DMS114 treated with DMSO at 0.1 percent for 48 hours (cell line): ENCODE data around the gene MEIG1.
"Not testable (repeated sequence)": the region's sequence is repeated elsewhere in the genome, so short reads cannot be mapped to it uniquely, and the experiment has no call there.

ENCODE experiments used
- DNase-seq: peaks from one replicate; lab custom pipeline; 2025; ENCODE audit not compliant: unreplicated experiment; lab: John Stamatoyannopoulos, UW

Gene MEIG1

DNA sequence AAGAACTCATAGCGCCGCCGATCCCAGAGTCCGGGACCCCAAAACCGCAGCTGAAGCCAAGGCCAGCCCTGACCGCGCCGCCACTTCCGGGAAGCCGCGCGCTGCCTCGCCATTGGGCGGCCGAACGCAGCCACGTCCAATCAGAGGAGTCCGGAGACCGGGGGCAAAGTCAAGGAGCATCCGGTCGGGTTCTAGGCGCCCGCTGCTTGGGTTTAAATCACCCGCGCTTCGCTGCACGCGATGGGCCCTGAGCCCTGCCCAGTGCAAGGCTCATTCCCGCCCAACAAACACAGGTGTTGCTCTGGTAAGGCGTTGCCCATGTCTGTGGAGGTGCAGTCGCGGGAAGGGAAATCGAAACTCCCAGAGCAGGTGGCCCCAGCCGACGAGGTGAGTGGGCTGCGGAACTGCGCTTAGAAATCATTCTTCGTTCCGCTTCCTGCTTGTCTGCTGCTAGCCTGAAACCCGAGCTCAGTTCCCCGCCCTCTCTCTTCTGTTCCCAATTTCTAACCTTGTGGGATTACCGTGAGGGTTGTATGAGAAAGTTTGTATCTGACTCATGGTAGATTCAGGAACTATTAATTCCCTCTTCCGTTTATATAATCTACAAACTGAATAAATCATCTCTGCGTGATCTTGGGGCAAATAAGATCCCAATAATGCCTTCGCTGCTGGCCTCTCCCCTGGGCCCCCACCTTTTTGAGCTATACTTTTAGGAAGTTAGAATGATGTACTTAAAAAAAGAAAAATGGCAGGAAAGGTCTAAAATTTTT is 5.0 kb upstream of the MEIG1 start, which contains the start of gene DCLRE1C:
Gene DCLRE1C (minus strand): TSS at position 96 of the 770 bp plus-strand sequence. CDS start 86 bp downstream, at position 10.
- DNase-seq = peak; percentile 77

DNA sequence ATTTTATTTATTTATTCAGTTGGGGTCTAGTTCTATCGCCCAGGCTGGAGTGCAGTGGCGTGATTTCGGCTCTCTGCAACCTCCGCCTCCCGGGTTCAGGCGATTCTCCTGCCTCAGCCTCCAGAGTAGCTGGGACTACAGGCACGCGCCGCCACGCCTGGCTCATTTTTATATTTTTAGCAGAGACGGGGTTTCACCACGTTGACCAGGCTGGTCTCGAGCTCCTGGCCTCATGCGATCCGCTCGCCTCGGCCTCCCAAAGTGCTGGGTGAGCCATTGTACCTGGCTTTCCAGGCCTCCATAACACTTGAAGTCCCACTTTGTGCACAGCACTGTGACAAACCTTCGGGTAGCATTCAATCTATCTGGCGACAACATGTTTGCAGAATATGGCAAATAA is 4.3 kb upstream of the MEIG1 start:
- no peak for DNase-seq

DNA sequence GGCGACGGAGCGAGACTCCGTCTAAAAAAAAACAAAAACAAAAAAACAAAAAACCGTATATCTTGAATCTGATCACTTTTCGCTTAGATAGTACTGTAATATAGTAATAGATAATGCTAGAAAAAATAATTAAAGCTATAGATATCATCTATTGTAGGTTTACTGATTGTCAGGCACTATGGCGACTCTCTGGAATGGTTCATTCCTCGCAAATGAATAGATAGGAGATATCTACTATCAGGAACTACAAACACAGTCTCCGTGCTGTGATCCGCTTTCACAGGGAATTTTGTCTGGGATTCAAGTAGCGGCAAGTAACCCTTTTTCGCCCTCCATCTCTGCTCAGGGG is 342 bp upstream of the MEIG1 start:
- no peak for DNase-seq

DNA sequence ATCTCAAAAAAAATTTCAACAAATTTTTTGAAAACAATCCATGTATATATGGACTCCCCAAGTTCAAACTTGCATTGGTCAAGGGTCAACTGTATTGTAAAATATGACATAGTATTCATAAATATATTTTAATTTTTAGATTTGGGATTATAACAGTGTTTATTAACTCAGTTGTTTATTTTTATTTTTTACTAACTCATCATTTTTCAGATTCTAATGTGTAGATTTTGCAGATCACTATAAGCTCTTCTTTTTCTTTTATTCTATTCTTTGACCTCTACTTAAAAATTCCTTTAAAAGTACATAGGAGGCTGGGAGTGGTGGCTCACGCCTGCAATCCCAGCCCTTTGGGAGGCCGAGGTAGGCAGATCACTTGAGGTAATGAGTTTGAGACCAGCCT is 8.7 kb downstream of the MEIG1 start:
- no peak for DNase-seq

DNA sequence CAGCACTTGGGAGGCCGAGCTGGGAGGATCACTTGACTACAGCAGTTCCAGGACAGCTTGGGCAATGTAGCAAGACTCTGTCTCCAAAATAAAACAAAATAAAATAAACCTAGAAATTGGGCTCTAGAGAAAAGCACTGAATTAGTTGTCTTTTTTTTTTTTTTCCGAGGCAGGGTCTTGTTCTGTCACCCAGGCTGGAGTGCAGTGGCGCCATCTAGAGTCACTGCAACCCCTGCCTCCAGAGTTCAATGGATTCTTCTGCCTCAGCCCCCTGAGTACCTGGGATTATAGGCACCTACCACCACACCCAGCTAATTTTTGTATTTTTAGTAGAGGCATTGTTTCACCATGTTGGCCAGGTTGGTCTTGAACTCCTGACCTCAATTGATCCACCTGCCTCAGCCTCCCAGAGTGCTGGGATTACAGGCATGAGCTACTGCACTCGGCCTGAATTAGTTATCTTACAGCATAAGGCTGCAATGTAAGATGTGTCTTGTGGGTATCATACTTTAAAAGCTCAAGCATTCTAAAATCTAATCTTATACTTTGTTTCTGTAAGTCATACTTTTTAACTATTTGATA is 12.8 kb downstream of the MEIG1 start:
- DNase-seq = no peak

DNA sequence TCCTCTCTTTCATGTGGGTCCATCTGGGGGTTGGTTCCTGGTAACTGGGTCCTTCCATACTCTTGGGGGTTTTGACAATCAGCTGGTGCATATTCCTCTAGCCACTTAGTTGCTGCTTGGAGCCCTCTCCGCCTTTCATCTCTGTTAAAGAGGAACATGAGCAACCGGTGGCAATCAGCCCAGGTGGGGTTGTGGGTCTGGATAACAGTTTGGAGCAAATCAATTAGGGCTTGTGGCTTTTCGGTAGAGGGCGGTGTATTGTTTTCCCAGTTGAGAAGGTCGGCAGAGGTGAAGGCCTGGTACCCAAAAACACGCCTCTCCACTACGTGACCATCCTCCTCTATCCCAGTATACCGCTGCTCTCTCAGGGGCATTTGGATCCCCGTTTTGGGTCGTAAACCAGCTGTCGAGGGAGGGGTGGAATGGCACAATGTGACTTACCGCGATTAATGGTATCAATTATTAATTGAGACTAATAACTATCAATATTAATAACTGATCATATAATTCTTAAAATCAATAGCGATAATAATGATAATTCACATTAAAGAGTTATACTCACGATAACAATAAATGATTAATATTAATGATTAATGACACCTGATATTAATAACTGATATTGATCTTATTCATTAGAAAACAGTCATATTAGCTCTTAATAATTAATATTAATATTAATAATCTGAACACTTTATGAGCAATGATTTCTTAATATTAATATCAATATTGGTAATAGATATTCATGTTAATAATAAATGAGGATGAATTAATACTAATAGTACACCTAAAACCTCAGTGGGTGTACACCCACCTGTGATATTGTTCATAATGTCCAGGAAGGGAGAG is 15.2 kb downstream of the MEIG1 start:
- DNase-seq = not testable (repeated sequence)

DNA sequence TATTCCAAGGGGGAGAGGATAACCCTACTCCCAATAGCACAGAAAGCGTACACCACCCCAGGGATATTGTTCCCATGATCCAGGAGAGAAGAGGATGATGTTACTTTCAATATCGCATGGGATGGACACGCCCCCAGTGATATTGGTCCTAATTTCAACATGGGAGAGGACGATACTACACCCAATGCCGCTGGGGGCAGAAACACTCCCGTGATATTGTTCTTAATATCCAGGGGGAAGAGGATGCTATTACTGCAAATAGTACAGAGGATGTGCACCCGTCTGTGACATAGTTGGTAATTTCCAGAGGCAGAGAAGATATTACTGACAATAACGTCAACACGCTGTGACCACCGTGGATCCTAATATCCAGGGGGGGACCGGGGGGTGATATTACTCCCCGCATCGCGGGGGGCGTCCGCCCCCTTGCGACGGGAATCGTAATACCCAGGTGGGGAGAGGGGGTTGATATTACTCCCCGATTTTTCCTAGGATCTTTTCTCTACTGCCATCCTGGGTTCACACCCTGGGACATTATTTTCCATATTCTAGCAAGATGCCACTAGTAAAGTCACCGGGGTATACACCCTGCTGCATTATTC is 16.6 kb downstream of the MEIG1 start:
- DNase-seq = no peak

DNA sequence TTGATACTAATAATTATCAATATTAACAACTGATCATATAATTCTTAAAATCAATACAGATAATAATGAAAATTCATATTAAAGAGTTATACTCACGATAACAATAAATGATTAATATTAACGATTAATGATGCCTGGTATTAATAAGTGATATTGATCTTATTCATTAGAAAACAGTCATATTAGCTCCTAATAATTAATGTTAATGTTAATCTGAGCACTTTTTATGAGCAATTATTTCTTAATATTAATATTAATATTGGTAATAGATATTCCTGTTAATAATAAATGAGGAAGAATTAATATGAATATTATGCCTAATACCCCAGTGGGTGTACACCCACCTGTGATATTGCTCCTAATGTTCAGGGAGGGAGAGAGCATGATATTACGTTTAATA is 23.6 kb downstream of the MEIG1 start:
- DNase-seq = no peak

DNA sequence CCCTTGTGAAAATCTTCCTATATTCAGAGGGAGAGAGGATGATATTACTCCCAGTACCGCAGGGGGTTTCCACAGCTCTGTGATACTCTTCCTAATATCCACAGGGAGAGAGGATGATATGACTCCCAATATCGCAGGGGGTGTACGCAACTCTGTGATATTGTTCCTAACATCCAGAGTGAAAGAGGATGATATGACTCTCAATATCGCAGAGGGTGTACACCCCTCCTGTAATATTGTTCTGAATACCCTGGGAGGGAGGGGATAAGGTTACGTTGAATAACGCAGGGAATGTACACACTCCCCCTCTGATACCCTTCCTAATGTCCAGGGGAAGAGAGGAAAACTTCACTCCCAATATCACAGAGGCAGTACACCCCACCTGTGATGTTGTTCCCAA is 30.4 kb downstream of the MEIG1 start:
- not testable (repeated sequence) for DNase-seq

DNA sequence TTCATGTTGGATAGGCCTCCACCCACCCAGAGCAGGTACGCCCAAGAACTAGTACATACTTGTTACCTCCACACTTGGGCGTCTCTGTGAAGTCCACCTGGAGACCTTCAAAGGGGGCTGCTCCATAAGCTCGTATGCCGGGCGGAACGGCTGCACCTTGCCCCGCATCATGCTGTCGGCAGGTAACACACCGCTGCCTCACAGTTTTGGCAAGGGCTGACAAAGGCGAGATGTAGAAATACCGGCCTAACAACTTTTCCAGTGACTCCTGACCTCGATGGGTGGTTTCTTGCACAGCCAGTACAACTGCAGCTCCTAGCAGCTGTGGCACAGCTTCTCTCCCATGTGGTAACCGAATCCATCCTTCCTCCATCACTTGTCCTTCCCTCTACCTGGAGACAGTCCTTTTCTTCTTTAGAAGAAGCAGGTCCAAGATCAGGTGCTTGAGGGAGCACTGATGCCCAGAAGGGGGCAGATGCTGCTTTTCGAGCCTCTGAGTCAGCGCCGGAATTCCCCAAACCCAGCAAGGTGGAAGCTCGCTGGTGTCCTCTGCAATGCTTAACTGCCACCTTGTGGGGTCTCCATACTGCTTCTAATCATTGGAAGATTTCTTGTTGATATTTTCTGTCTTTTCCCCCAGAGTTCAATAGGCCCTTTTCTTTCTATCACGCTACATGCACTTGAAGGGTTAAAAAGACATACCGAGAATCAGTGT is 32.0 kb downstream of the MEIG1 start:
- not testable (repeated sequence) for DNase-seq

DNA sequence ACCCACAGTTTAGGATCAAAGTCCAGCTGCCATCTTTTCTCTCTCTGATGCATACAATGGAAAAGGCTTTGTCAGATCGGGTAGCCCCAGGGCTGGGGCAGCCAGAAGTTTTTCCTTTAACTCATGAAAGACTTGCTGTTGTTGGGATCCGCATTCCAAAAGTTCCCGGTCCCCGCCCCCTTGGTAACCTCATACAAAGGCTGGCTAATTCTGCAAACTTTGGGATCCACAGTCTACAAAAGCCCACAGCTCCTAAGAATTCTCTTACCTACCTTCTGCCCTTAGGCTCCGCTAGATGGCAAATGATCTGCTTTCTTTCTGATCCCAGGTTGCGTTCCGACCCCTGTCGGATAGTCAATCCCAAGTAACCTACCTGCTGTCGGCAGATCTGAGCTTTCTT is 33.1 kb downstream of the MEIG1 start:
- DNase-seq = not testable (repeated sequence)

DNA sequence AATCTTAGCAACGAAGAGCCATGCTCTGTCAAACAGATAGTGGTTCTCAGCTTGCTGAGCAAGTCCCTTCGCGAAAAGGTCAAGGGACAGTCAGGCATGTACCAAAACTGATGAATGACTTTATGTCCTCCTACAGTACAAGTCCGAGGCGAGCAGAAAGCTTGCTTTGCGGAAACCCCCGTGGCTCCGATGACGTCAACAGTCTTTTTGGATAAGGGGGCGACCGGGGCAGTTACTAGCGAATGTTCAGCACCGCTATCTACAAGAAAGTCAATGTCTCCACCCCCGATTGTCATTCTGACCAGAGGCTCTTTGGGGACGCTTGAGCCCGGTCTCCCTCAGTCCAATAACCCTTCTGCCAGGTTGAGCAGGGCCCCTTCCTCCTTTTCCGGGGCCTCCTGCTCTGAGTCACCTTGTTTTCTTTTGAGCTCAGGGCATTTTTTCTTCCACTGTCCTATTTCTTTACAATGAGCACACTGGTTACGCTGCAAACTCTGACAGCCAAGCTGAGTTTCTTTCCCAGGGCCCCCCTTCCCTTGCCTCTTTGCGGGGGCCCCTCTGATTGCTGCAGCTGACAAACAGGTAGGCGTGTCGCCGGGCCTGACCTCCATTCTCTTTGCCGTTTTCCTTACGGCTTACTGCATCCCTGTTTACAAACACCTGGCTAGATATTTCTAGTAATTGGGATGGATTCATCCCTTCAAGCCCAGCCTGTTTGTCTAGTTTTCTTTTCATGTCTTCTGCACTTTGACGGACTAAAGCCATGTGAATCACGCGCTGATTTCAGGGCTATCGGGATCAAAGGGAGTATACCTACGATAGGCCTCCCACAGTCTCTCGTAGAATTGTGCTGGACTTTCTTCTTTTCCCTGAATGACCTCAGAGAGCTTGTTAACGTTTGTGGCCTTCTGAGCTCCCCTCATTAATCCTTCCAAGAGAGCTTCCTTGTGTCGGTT is 34.6 kb downstream of the MEIG1 start:
- not testable (repeated sequence) for DNase-seq

DNA sequence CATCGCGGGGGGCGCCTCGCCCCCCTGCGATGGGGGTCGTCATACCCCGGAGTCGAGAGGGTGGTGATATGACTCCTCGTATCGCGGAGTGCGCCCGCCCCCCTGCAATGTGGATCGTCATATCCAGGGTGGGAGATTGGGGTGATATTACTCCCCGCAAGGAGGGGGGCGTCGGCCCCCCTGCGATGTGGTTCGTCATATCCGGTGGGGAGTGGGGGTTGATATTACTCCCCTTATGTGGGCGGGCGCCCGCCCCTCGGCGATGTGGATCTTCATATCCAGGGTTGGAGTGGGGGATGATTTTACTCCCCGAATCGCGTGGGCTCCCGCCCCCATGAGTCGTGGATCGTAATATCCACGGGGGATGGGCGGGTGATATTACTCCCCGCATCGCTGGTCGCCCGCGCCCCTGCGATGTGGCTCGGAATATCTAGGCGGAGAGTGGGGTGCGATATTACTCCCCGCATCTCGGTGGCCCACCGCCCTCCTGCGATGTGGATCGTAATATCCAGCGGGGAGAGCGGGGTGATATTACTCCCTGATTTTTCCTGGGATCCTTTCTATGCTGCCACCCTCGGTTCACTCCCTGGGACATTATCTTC is 36.9 kb downstream of the MEIG1 start:
- DNase-seq = no peak

DNA sequence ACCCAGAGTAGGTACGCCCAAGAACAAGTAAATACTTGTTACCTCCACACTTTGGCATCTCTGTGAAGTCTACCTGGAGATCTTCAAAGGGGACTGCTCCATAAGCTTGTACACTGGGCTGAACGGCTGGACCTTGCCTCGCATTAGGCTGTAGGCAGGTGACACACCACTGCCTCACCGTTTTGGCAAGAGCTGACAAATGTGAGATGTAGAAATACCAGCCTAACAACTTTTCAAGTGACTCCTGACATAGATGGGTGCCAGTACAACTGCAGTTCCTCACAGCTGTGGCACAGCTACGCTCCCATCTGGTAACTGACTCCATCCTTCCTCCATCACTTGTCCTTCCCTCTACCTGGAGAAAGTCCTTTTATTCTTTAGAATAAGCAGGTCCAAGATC is 54.3 kb downstream of the MEIG1 start:
- DNase-seq = not testable (repeated sequence)

DNA sequence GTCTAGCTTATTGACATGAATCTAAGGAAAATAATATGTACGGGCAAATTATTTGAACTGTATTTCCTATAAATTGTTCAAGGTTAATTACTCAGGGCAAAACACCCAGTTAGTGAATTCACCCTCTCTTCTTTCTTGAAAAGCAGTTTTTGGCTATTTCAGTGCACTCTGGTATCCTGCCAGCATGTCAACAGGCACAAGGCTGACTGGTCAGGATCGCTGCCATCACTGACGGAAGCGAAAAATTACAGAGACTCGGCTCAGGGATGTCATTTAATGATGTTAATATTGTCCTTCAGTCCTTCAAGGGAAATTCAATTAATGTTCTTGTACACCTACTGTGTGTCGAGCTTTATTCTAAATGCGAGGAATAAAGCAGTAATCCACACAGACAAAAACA is 56.3 kb downstream of the MEIG1 start:
- DNase-seq = no peak

DNA sequence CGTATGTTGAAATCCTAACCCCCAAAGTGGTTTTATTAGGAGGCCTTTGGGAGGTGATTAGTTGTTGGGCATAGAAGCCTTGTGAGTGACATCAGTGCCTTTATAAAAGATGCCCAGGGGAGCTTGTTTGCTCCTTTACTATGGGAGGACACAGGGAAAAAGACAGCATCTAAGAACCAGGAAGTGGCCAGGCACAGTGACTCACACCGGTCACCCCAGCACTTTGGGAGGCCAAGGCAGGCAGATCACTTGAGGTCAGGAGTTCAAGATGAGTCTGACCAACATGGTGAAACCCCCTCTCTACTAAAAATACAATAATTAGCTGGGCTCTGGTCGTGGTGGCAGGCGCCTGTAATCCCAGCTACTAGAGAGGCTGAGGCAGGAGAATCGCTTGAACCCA is 61.8 kb downstream of the MEIG1 start:
- DNase-seq = not testable (repeated sequence)
